DND-41 (cell line): ENCODE results near the gene SLC17A6.

Source experiments
- ATAC-seq: fragments of 200-7000 bp; cut with Tn5 transposase; 3 replicates; pipeline ENCODE4 v1.9.1; 2021; ENCODE audit warnings: low read depth; ENCODE audit not compliant: insufficient read depth
- DNase-seq: peaks from one replicate; pipeline ENCODE4 v3.0.0-alpha.2; 2020
- H2AFZ ChIP-seq: 2 replicates; pipeline ENCODE4 v1.6.0; 2012; ENCODE audit warnings: low read depth, low read length
- H3K27ac ChIP-seq: 2 replicates; pipeline ENCODE4 v1.5.1; 2012; ENCODE audit warnings: low read length, inconsistent platforms
- H3K27me3 ChIP-seq: fragments of 200-600 bp; sonication (generic); 2 replicates; pipeline ENCODE4 v1.6.0; 2012; ENCODE audit warnings: low read length, mild to moderate bottlenecking, inconsistent platforms; ENCODE audit not compliant: insufficient read depth, poor library complexity
- H3K36me3 ChIP-seq: 2 replicates; pipeline ENCODE4 v1.5.1; 2012; ENCODE audit warnings: low read length, inconsistent platforms; ENCODE audit not compliant: insufficient read depth
- H3K4me1 ChIP-seq: 2 replicates; pipeline ENCODE4 v1.5.1; 2012; ENCODE audit warnings: mild to moderate bottlenecking, low read length; ENCODE audit not compliant: insufficient read depth
- H3K4me2 ChIP-seq: 2 replicates; pipeline ENCODE4 v1.6.0; 2012; ENCODE audit warnings: mild to moderate bottlenecking, moderate library complexity, low read length, inconsistent platforms; ENCODE audit not compliant: insufficient read depth
- H3K4me3 ChIP-seq, 2 experiments: fragments of 200-600 bp in 1 of 2; shearing (Covaris generic) in 1 of 2; 2 replicates each; pipeline ENCODE4 v1.5.1; 2012 to 2016; ENCODE audit warnings: inconsistent platforms in 2 of 2, low read length in 2 of 2, mild to moderate bottlenecking in 2 of 2, low read depth in 1 of 2, moderate library complexity in 1 of 2
- H3K79me2 ChIP-seq: 2 replicates; pipeline ENCODE4 v1.6.0; 2012; ENCODE audit warnings: low read length, inconsistent platforms; ENCODE audit not compliant: insufficient read depth
- H3K9ac ChIP-seq: 2 replicates; pipeline ENCODE4 v1.6.0; 2012; ENCODE audit warnings: low read depth, mild to moderate bottlenecking, inconsistent platforms, low read length, moderate library complexity
- H3K9me3 ChIP-seq: 2 replicates; pipeline ENCODE4 v1.5.1; 2012; ENCODE audit warnings: low read length, moderate library complexity, mild to moderate bottlenecking, inconsistent platforms; ENCODE audit not compliant: insufficient read depth, severe bottlenecking
- H4K20me1 ChIP-seq: 2 replicates; pipeline ENCODE4 v1.6.0; 2012; ENCODE audit warnings: low read length; ENCODE audit not compliant: insufficient read depth
- CTCF ChIP-seq: IDR thresholded peaks from 2 replicates; pipeline ENCODE4 v1.5.1; 2012; ENCODE audit warnings: borderline replicate concordance, low read length, moderate library complexity, mild to moderate bottlenecking; ENCODE audit not compliant: poor library complexity, severe bottlenecking; ENCODE audit errors: extremely low read depth
- EZH2 ChIP-seq: IDR thresholded peaks from 3 replicates; pipeline ENCODE4 v1.6.1; 2012; ENCODE audit warnings: borderline replicate concordance, low read depth, mild to moderate bottlenecking, moderate library complexity, low read length, inconsistent platforms; ENCODE audit not compliant: severe bottlenecking

The SLC17A6 gene

GRCh38 chr11:22392561-22392960 is 54.4 kb downstream of the SLC17A6 start:
- Histone ChIP-seq H3K4me1 (no peaks in the 10 kb centered on the region), H3K36me3 (no peaks in the 10 kb centered on the region), H4K20me1 (no peaks in the 10 kb centered on the region), H3K9ac (no peak overlapping the region), H3K27ac (no peak overlapping the region), H3K9me3 (no peaks in the 10 kb centered on the region), H3K79me2 (no peaks in the 10 kb centered on the region), H3K4me3 (no peak overlapping the region), H3K27me3 (no peaks in the 10 kb centered on the region), H3K4me2 (no peak overlapping the region), H2AFZ (no peak overlapping the region)
- no peak for ATAC-seq
- DNase-seq, result no peak
- TF ChIP-seq CTCF (no peak), EZH2 (no peak)

- Histone ChIP-seq H4K20me1 (no peaks in the 10 kb centered on the region), H3K27me3 (no peaks in the 10 kb centered on the region), H3K4me3 (no peak overlapping the region), H3K27ac (no peak overlapping the region), H3K79me2 (no peaks in the 10 kb centered on the region), H2AFZ (no peak overlapping the region), H3K36me3 (no peaks in the 10 kb centered on the region), H3K9ac (no peak overlapping the region), H3K4me2 (no peak overlapping the region), H3K9me3 (no peaks in the 10 kb centered on the region), H3K4me1 (no peaks in the 10 kb centered on the region)
- ATAC-seq, result no peak
- TF ChIP-seq EZH2 (no peak), CTCF (no peak)
- no peak for DNase-seq
Observed at GRCh38 chr11:22405377-22405776, 67.2 kb downstream of the SLC17A6 start.

GRCh38 chr11:22407267-22407666 is 69.1 kb downstream of the SLC17A6 start:
- Histone ChIP-seq H3K9ac (no peak overlapping the region), H3K79me2 (no peaks in the 10 kb centered on the region), H3K4me1 (no peaks in the 10 kb centered on the region), H3K4me2 (no peak overlapping the region), H3K27me3 (no peaks in the 10 kb centered on the region), H3K9me3 (no peaks in the 10 kb centered on the region), H4K20me1 (no peaks in the 10 kb centered on the region), H3K36me3 (no peaks in the 10 kb centered on the region), H3K27ac (no peak overlapping the region), H2AFZ (no peak overlapping the region), H3K4me3 (no peak overlapping the region)
- no peak for TF ChIP-seq EZH2
- TF ChIP-seq CTCF, result no peak
- no peak for ATAC-seq
- DNase-seq, result no peak

GRCh38 chr11:22407921-22408320 is 69.7 kb downstream of the SLC17A6 start:
- Histone ChIP-seq H2AFZ (no peak overlapping the region), H3K4me1 (no peaks in the 10 kb centered on the region), H3K9me3 (no peaks in the 10 kb centered on the region), H4K20me1 (no peaks in the 10 kb centered on the region), H3K36me3 (no peaks in the 10 kb centered on the region), H3K27me3 (no peaks in the 10 kb centered on the region), H3K9ac (no peak overlapping the region), H3K4me3 (no peak overlapping the region), H3K27ac (no peak overlapping the region), H3K4me2 (no peak overlapping the region), H3K79me2 (no peaks in the 10 kb centered on the region)
- TF ChIP-seq EZH2, result no peak
- no peak for TF ChIP-seq CTCF
- ATAC-seq, result no peak
- DNase-seq, result no peak
